Measurements from ENCODE around the gene C5. TPM values are rescaled to one million over a fixed set of nuclear protein-coding genes. Genes with fewer than 3 reads are reported as not detected.

Gene C5
- total RNA-seq, 4 donors from 2014 or later, result 0.83 to 5.1 (median 1.6) TPM

- H3K4me1 ChIP-seq, result peaks cover 7 to 63% (median 29%) of the 10 kb centered on the region in 3 donors
- intact Hi-C loops (cut with DNase I), result no loop called here
- 42 to 46% methylated on average over 7 to 8 of the region's 13 CpGs for WGBS, 2 donors
- DNase-seq, result no peak
- no peaks in the 10 kb centered on the region for H3K9me3 ChIP-seq
- H3K27me3 ChIP-seq, result no peaks in the 10 kb centered on the region
- peak overlapping the region in 2 of 4 donors; percentile 29 to 46 for H3K4me3 ChIP-seq
- peak overlapping the region; percentile 65 to 97 (median 94) for H3K27ac ChIP-seq
- no peaks in the 10 kb centered on the region for H3K36me3 ChIP-seq
- TF ChIP-seq POLR2A (IDR thresholded peaks at IDR 0.05) (peak in 1 of 4 donors; percentile 36), CTCF (IDR thresholded peaks at IDR 0.05) (no peak)
Observed at GRCh38 chr9:120925535-120926396, 124.3 kb downstream of the C5 start.

GRCh38 chr9:120924698-120925534, 125.2 kb downstream of the C5 start:
- Histone ChIP-seq H3K36me3 (no peaks in the 10 kb centered on the region), H3K9me3 (no peaks in the 10 kb centered on the region), H3K27me3 (no peaks in the 10 kb centered on the region), H3K4me1 (peaks cover 7 to 63% (median 33%) of the 10 kb centered on the region in 3 donors), H3K27ac (peak overlapping the region; percentile 65 to 97 (median 89)), H3K4me3 (peak overlapping the region in 2 of 4 donors; percentile 29 to 46)
- DNase-seq, result no peak
- intact Hi-C loops (cut with DNase I), result no loop called here
- WGBS, 2 donors, result 66 to 67% methylated on average over 8 to 10 of the region's 11 CpGs
- no peak for TF ChIP-seq CTCF (IDR thresholded peaks at IDR 0.05)
- no peak for TF ChIP-seq POLR2A (IDR thresholded peaks at IDR 0.05)

DNA sequence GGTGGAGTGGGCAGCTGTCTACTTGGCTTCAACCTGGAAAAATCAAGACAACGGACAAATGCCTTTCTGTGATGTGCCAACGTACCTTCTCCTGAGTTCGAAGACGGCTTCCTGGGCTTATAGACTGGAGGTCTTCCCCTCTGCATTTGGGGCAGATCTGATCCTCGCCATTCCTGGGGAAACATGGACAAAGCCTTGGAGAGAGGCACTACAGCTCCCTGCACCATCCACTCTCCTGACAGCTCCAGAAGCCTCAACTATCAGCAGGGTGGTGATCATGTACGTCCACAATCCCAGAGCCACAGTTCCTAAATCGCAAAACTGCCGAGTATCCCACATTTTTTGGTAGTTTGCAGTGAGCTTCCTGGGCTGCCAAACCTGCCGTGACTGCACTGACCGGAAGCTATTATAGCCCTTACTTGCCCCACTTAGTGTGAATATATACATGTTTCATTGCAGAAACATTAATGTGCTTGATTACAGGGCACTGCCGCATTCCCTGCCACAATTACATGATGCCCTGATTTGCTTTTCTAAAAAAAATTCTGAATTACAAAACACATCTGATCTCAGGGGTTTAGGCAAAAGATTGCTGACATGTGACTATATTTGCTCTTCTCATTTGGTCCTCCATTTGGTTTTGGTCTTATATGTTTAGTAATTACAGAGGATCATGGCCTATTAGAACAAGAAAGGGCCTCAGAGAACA, 126.3 kb downstream of the C5 start:
- 78 to 85% methylated on average over 7 to 10 of the region's 11 CpGs for WGBS, 2 donors
- Histone ChIP-seq H3K4me1 (peaks cover 0 to 63% (median 37%) of the 10 kb centered on the region in 3 donors), H3K27me3 (no peaks in the 10 kb centered on the region), H3K9me3 (no peaks in the 10 kb centered on the region), H3K36me3 (no peaks in the 10 kb centered on the region), H3K4me3 (peak overlapping the region in 1 of 4 donors; percentile 46), H3K27ac (peak overlapping the region; percentile 25 to 97 (median 89))
- no peak for DNase-seq
- TF ChIP-seq CTCF (IDR thresholded peaks at IDR 0.05) (no peak), POLR2A (IDR thresholded peaks at IDR 0.05) (no peak)
- intact Hi-C loops (cut with DNase I), result no loop called here

DNA sequence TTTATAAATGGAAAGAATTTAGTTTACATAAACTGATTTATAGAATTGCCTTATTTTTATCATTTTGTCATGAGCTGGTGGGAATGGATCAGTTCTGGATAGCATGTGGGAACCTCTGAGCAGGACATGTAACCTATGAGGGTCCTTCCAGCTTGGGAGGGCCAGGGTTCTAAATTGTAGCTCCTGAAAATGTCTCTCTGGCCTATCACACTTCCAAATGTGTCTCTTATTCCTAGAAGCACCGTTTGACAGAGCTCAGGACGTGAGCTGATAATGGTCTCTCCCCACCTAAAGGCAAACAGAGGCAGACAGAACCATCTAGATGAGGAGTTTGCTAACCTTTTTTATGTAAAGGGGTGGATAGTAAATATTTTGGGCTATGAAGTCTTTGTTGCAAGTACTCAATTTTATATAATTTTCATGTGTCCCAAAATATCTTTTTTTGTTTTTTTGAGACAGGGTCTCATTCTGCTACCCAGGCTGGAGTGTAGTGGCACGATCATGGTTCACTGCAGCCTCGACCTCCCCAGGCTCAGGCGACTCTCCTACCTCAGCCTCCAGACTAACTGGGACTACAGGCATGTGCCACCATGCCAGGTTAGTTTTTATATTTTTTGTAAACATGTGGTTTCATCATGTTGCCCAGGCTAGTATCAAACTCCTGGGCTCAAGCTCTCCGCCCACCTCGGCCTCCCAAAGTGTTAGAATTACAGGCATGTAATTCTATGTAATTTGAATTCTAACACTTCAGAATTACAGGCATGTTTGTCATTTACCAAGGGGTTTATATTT, 127.5 kb downstream of the C5 start:
- WGBS, 2 donors, result 57 to 59% methylated on average over 7 of the region's 7 CpGs
- H3K27me3 ChIP-seq, result no peaks in the 10 kb centered on the region
- TF ChIP-seq CTCF (IDR thresholded peaks at IDR 0.05) (no peak), POLR2A (IDR thresholded peaks at IDR 0.05) (no peak)
- no peak overlapping the region for H3K4me3 ChIP-seq
- DNase-seq, result no peak
- no peaks in the 10 kb centered on the region for H3K9me3 ChIP-seq
- intact Hi-C loops (cut with DNase I), result no loop called here
- peaks cover 0 to 58% (median 34%) of the 10 kb centered on the region in 3 donors for H3K4me1 ChIP-seq
- H3K36me3 ChIP-seq, result no peaks in the 10 kb centered on the region
- H3K27ac ChIP-seq, result peak overlapping the region; percentile 25 to 97 (median 89)
